TTC549 (cell line): ENCODE data around the gene NUDC.
"Not testable (repeated sequence)": the region's sequence is repeated elsewhere in the genome, so short reads cannot be mapped to it uniquely, and the experiment has no call there.

Source experiments
- FAIRE-seq: peaks from 2 replicates; lab custom pipeline; 2012; peaks lifted over from hg19 to GRCh38; lab: Jason Lieb, UNC

NUDC gene

GRCh38 chr1:26951821-26952497 is 30.4 kb downstream of the NUDC start:
- FAIRE-seq, result no peak

- no peak for FAIRE-seq
Observed at GRCh38 chr1:26953374-26953773, 31.8 kb downstream of the NUDC start.

- no peak for FAIRE-seq
Observed at GRCh38 chr1:26956321-26956720, 34.8 kb downstream of the NUDC start.

- FAIRE-seq, result no peak
Observed at GRCh38 chr1:26957306-26957705, 35.8 kb downstream of the NUDC start.

- no peak for FAIRE-seq
Observed at GRCh38 chr1:26959270-26959669, 37.7 kb downstream of the NUDC start.

GRCh38 chr1:26959722-26960624 is 38.4 kb downstream of the NUDC start, which contains the start of gene KDF1:
TSS of gene KDF1 (minus strand) at chr1:26960468. CDS start at chr1:26952380, 8,088 bp downstream.
- no peak for FAIRE-seq

GRCh38 chr1:26960625-26960966 is 39.1 kb downstream of the NUDC start:
- FAIRE-seq, result no peak

GRCh38 chr1:26961826-26962225 is 40.3 kb downstream of the NUDC start:
- no peak for FAIRE-seq

- FAIRE-seq, result no peak
Observed at GRCh38 chr1:26965213-26965612, 43.7 kb downstream of the NUDC start.

- no peak for FAIRE-seq
Observed at GRCh38 chr1:26965628-26966027, 44.1 kb downstream of the NUDC start.

GRCh38 chr1:26970810-26971209 is 49.3 kb downstream of the NUDC start:
- FAIRE-seq, result no peak

GRCh38 chr1:26971590-26971989 is 50.0 kb downstream of the NUDC start:
- no peak for FAIRE-seq

GRCh38 chr1:26972390-26972789 is 50.8 kb downstream of the NUDC start:
- no peak for FAIRE-seq

GRCh38 chr1:26972821-26973220 is 51.3 kb downstream of the NUDC start:
- no peak for FAIRE-seq

GRCh38 chr1:26976621-26977510 is 55.3 kb downstream of the NUDC start:
- no peak for FAIRE-seq

GRCh38 chr1:26978901-26979300 is 57.4 kb downstream of the NUDC start:
- FAIRE-seq, result no peak

- FAIRE-seq, result no peak
Observed at GRCh38 chr1:26981146-26981846, 59.8 kb downstream of the NUDC start.

- FAIRE-seq, result no peak
Observed at GRCh38 chr1:26983863-26984262, 62.3 kb downstream of the NUDC start.

- no peak for FAIRE-seq
Observed at GRCh38 chr1:26984291-26984690, 62.7 kb downstream of the NUDC start.

- FAIRE-seq, result no peak
Observed at GRCh38 chr1:26986658-26987057, 65.1 kb downstream of the NUDC start.

- not testable (repeated sequence) for FAIRE-seq
Observed at GRCh38 chr1:26989403-26990109, 68.0 kb downstream of the NUDC start.
